Measurements from ENCODE around the gene SLC2A13.
"Not testable (repeated sequence)": the region's sequence is repeated elsewhere in the genome, so short reads cannot be mapped to it uniquely, and the experiment has no call there.

SLC2A13 gene

GRCh38 chr12:39922598-39922997, 183.3 kb downstream of the SLC2A13 start:
- not testable (repeated sequence) for DNase-seq

GRCh38 chr12:39920647-39921046, 185.2 kb downstream of the SLC2A13 start:
- no peak for DNase-seq

DNA sequence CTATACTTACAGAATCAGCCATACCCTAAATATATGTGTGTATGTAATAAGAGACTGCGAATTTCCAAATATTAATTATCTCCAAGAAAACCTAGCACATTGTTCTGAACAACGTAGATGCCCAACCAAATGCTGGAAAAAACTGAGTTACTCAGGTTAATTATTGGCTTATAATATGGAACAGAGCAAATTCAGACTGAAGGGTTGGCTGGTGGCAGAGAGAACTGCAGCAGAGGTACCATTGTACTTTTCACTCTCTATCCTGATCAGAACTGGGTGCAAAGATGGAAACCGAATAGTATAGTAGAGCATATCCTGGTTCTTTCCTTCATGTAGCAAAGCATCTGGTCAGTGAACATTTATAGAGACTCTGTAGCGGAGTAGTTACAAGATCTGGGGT, 185.7 kb downstream of the SLC2A13 start:
- DNase-seq = no peak

GRCh38 chr12:39919790-39920189, 186.1 kb downstream of the SLC2A13 start:
- DNase-seq = no peak

DNA sequence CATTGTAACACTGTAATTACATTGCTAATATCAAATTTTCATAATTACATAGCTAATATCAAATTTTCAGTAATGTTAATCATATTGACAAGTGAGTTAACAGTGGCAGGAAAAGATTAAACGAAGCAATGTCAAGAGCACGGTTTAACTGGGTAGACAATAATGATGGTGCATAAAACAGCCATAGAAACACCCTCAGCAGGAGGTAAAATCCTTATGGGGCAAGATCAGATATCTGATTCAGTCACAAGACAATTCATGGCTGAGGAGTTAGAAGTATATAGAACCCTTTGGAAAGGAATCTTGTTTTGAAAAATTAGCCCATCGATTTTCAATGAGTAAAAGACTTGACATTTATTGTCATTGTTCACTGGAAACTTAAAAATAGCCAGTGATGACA, 190.6 kb downstream of the SLC2A13 start:
- no peak for DNase-seq

GRCh38 chr12:39912211-39912980, 193.5 kb downstream of the SLC2A13 start:
- DNase-seq = no peak

DNA sequence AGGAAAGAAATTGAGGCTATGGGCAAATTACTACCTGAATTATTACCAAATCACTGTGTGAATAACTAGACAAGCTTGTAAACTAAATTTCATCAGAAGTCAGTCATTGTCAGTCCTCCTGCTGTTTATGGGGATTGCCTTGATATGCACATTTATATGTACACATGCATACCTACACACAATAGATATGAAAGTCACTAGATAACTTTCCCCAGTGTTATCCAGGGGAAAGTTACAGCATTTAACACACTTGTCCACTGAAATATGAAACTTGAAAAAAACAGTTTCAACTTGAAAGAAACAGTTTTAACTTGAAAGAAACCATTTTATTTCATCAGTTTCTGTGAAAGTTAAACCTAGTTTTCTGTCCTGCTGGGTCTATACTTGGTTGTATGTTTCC, 199.6 kb downstream of the SLC2A13 start:
- no peak for DNase-seq

- DNase-seq = no peak
Observed at GRCh38 chr12:39905152-39905551, 200.7 kb downstream of the SLC2A13 start.

DNA sequence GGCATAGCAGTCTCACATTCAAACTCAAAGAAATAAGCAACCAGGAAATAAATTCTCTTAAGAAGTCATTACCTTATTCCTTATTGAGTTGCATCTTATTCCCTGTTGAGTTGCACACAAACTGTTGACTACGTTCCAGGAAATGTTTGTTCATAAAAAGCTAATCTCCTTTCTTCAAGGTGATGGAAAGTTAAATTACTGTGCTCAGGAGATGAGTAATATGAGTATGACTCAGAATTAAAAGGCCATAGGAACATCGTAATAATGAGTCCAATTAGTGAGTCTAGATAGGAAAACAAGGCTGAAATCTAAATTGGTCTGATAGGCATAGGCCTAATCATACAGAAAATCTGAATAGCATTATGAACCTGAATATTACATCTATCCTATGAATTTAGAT, 203.1 kb downstream of the SLC2A13 start:
- DNase-seq = no peak

GRCh38 chr12:39897315-39897714, 208.6 kb downstream of the SLC2A13 start:
- DNase-seq = no peak

DNA sequence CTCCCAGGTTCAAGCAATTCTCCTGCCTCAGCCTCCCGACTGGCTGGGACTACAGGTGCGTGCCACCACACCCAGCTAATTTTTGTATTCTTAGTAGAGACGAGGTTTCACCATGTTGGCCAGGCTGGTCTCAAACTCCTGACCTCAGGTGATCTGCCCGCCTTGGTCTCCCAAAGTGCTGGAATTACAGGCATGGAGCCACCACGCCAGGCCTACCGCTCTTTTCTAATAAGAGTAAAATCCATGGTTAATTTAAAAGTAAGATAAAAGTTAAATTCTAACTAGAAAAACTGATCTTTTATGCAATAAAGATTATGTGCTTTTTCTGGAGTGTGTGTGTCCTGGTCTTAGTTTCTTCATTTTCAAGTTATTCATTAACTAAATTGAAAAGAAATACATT, 212.5 kb downstream of the SLC2A13 start:
- DNase-seq = not testable (repeated sequence)

GRCh38 chr12:39892146-39892545, 213.7 kb downstream of the SLC2A13 start:
- no peak for DNase-seq

GRCh38 chr12:39887856-39888255, 218.0 kb downstream of the SLC2A13 start:
- no peak for DNase-seq

DNA sequence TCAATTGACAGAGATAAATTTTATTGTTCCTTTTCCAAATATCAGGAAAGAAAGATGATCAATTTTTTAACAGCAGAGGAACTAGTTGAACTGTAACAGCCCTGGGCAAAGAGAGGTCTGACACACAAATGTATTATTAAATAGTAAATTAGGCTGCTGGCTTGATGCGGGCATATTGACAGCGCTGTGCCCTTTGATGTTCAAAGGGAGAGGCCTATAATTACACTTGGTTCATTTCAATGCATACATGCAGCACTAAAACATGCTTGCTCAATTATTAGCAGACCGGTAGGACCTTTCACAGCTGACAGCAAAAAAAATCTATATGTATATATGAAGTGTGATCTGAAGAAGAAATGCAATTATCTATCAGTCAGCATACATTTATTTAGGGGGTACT, 219.8 kb downstream of the SLC2A13 start:
- no peak for DNase-seq

DNA sequence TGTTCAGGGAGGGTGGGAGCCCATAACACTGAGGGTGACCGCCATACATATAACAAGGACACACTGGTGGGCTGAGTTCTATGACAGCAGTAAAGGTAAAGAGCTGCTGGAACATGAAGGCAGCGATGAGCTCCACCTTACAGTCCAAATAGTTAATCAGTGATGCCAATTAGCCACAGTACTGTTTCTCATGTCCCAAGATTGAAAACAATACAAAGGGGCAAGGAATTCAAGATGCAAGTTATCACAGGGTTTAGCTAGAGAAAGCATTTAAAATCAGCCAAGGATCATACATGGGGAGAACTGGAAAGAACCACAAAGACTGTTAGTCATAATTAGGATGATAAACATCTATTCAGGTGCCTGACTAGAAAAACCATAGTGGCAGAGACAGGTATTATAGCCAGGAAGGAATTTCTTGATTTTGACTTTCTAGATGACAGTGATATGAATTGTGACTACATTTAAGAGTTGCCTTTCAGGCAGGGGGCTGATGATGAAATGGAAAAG, 221.2 kb downstream of the SLC2A13 start:
- no peak for DNase-seq

- no peak for DNase-seq
Observed at GRCh38 chr12:39883411-39883810, 222.5 kb downstream of the SLC2A13 start.

DNA sequence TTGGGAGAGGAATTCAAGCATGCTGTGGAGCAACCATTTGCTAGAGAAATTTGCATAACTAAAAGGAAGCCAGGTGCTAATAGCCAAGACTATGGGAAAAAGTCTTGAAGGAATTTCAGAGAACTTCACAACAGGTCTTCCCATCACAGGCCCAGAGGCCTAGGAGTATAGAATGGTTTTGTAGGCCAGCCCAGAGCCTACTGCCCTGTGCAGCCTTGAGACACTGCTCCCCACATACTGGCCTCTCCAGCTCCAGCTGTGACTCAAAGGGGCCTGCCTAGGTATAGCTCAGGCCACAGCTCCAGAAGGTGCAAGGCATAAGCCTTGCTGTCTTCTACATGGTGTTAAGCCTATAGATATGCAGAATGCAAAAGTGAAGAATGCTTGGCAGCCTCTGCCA, 227.1 kb downstream of the SLC2A13 start:
- no peak for DNase-seq

- DNase-seq = no peak
Observed at GRCh38 chr12:39875721-39876120, 230.2 kb downstream of the SLC2A13 start.

DNA sequence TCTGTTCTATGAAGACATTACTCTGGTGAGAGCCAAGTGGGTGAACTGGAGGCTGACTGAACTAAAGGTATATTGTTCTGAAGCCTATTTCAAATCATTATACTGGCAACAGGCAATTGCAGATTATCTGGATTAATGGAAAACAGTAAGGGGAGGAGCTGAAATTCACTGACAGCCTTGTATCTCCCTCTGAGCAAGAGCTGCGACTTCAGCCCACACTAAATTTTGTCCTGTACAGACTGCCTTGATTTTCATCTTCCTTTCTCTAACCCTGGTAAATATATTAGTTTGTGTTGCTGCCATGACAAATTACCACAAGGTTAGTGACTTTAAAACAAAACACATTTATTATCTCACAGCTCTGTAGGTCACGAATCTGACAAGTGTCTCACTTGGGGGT, 231.1 kb downstream of the SLC2A13 start:
- DNase-seq = no peak

- no peak for DNase-seq
Observed at GRCh38 chr12:39873065-39873464, 232.8 kb downstream of the SLC2A13 start.

DNA sequence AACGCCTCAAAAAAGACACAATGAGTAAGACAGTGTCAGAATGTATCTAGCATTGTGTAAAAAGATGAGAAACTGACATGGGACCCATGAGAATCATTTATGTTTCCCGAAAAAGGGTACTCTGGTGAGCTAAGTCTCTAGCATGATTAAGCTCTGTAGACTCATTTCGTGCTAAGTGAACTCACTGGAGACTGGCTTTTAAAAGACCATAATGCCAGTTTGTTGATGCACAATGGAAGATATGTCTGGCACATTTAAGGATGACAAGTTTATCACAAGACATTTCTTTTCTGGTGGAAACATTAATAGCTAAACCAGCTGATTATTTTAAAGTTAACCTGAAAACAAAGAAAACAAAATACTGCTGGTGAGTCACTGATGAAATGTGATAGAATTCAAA, 233.5 kb downstream of the SLC2A13 start:
- no peak for DNase-seq

DNA sequence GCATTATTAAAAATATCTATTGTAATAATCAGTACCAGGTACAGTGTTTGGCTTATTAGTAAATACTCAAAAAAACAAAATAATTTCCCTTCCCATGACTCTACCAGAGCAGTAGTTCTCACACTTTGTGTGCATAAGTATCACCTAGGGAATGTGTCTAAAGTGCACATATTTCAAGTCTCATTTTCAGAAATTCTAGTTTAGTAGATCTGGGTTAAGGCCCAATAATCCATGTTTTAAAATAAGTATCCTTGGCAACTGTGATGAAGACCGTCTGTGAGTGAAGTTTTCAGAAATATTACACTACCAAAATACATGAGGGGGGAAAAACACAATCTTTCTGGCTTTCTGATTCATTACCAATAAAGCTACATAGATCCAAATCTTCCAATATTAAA, 237.6 kb downstream of the SLC2A13 start:
- no peak for DNase-seq

- no peak for DNase-seq
Observed at GRCh38 chr12:39867631-39868327, 238.1 kb downstream of the SLC2A13 start.

- no peak for DNase-seq
Observed at GRCh38 chr12:39866135-39866534, 239.7 kb downstream of the SLC2A13 start.
